Measurements from ENCODE around the gene NDC1.

The NDC1 gene

DNA sequence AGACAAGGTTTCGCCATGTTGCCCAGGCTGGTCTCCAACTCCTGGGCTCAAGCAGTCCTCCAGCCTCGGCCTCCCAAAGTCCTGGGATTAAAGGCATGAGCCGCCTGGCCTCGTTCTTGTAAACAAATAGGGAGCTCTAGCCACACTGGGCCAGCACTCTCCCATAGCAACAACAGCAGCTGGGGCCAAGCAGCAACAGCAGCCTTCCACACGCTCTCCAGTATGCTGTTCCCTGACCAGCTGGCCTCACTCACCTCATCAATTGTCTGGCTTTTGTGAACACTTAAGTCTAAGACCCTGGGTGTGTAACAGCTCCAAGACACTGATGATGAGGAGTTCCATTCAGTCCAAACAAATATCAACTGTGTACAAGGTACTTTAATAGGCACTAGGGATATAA, 82.2 kb downstream of the NDC1 start:
- POLR2A ChIA-PET = no interaction called here
- H3K4me3 ChIP-seq (ENCODE audit: low read depth, low read length) = no peak overlapping the region
- TF ChIP-seq CTCF (IDR thresholded peaks at IDR 0.05; ENCODE audit: insufficient read depth, low read length, missing control alignments) = no peak
- no peak for DNase-seq (ENCODE audit: low read depth, low spot score)
- CTCF ChIA-PET = interaction anchor here (0.6 to 9.8 kb wide), 9 partner anchors 8 to 269 kb away, joined by 3 to 191 read pairs (median 6); no protein-coding TSS in a partner anchor

DNA sequence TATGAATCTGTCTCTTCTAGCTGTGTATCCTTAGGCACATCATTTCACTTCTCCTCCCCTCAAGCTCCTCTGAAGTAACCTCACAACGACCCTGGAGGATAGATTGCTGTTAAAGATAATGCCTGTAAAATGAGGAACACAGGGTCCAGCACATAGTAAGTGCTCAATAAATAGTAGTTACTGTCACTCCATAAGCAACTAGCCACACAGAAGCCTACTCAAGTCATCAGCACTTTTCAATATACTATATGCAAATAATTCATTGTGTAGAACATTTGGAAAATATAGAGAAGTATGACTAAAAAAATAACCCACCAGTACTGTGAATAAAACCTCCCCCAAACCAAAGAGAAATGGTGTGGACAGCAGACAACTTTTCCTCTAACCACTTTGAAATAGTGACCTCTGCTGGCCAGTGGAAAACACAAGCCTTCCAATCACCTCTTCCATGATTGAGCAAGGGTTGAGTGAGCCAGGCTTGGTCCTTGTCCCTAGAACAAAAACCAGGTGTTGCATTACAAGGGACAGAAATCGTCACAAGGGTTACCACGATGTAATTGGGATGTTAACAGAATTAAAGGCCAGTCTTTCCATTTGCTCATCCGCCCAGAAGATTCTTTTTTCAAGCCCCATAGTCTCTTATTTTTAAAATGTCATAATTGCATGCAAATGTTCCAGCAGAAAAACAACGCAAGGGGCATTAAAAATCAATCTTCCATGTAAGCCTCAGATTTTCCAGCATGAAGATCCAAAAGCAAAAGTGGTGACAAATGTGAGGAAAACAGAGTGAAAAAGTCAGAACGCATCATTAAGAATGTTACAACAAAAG, 83.4 kb downstream of the NDC1 start:
- CTCF ChIA-PET = interaction anchor here (0.6 to 9.8 kb wide), 38 partner anchors 8 to 477 kb away, joined by 3 to 191 read pairs (median 4); no protein-coding TSS in a partner anchor
- no peak for DNase-seq (ENCODE audit: low read depth, low spot score)
- TF ChIP-seq CTCF (IDR thresholded peaks at IDR 0.05; ENCODE audit: insufficient read depth, low read length, missing control alignments) = peak; percentile 72
- POLR2A ChIA-PET = no interaction called here
- no peak overlapping the region for H3K4me3 ChIP-seq (ENCODE audit: low read depth, low read length)

DNA sequence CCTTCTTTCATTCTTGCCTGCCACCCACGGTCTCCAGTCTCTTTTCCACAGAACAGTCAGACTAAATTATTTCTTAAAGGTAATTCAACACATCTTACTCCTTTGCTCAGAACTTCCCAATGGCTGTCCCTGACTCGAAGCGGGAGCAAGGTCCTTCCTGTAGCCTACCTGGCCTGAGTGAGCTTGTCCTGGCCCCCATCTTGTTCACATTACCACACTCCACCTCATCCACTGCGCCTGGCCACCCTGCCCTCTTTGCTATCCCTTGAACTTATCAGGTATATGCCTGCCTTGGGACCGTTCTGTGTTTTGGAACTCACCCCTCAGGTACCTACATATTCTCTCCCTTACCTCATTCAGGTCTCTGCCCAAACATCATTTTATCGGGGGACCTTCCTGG, 85.8 kb downstream of the NDC1 start:
- no peak overlapping the region for H3K4me3 ChIP-seq (ENCODE audit: low read depth, low read length)
- DNase-seq (ENCODE audit: low read depth, low spot score) = no peak
- CTCF ChIA-PET = interaction anchor here (0.9 to 9.8 kb wide), 9 partner anchors 9 to 474 kb away, joined by 3 to 191 read pairs (median 6); no protein-coding TSS in a partner anchor
- POLR2A ChIA-PET = no interaction called here
- TF ChIP-seq CTCF (IDR thresholded peaks at IDR 0.05; ENCODE audit: insufficient read depth, low read length, missing control alignments) = no peak

DNA sequence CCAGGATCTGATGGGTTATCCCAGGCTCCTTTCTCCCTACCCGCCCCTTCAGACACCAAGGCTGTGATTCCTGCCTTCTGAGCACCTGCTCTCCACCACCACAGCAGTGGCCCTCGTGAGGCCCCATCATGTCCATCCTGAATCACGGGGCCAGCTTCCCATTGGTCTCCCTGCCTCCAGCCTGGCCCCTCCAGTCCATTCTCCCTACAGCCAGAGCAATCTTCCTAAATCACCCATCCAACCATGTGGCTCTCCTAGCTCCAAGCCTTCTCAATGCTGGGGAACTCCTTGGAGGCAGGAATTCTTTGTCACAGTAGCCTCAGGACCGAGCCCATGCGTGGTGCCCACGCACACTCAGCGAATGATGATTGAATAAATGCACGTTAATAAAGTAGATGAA, 90.3 kb downstream of the NDC1 start:
- ChIA-PET CTCF (interaction anchor here (0.9 to 1.2 kb wide), 2 partner anchors 262 to 270 kb away, joined by 3 to 5 read pairs; no protein-coding TSS in a partner anchor), POLR2A (no interaction called here)
- TF ChIP-seq CTCF (IDR thresholded peaks at IDR 0.05; ENCODE audit: insufficient read depth, low read length, missing control alignments) = no peak
- no peak overlapping the region for H3K4me3 ChIP-seq (ENCODE audit: low read depth, low read length)
- DNase-seq (ENCODE audit: low read depth, low spot score) = no peak

DNA sequence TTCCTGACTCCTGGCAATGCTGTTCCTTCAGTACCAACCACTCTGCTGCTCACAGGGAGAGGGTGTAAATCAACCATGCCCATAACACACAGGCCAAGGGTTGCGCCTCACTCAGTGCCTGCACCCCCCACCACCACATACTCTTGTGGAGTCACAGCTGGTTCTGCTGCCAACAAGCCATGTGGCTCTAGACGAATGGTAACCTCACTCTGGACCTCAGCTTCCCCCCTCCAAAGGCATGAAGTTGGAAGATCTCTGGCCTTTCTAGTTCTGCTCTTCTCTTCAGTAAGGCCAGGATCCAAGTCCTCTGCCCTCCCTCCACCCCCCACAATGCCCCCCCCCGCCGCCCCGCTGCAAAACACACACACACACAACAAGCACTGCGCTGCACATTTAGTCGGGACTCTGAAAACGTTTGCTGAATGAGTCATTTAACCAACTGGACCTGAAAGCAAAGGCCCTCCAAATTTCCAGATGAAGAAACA, 97.4 kb downstream of the NDC1 start:
- peak overlapping the region; percentile 13 for H3K4me3 ChIP-seq (ENCODE audit: low read depth, low read length)
- ChIA-PET POLR2A (no interaction called here), CTCF (interaction anchor here (0.6 to 1.8 kb wide), 6 partner anchors 9 to 255 kb away, joined by 3 to 6 read pairs (median 4); no protein-coding TSS in a partner anchor)
- no peak for TF ChIP-seq CTCF (IDR thresholded peaks at IDR 0.05; ENCODE audit: insufficient read depth, low read length, missing control alignments)
- DNase-seq (ENCODE audit: low read depth, low spot score) = peak; percentile 74

DNA sequence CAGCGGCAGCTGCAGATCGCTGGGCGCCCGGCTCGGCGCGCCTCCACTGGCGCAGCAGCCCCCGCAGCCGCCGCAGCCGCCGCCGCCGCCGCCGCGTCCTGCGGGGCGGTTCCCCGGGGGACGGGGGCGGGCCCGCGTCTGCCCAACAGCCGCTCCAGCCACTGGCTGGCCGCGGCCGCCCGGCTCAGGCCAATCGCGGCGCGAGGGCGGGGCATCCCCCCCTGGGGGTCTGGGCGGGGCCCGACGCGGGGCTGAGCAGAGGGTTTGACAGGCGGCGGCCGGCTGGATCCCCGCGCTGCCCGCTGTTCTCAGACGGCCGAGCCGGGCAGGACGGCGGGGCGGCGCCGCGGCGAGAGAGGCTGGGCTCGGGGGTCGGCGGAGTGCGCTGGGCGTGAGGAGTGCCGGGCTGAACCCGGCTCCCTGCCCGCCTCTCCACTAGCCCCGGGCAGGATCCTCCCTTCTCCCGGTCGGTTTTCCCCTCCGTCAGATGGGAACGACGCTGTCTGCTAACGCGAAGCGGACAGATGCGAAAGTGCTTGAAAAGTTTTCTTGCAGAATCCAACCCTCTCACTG, 98.9 kb downstream of the NDC1 start, which contains the start of gene GLIS1:
Gene GLIS1 (minus strand): TSS at position 56 of the 573 bp plus-strand sequence. CDS start 1,100 bp downstream, outside the sequence.
- ChIA-PET POLR2A (no interaction called here), CTCF (interaction anchor here (0.7 to 1.5 kb wide), 3 partner anchors 11 to 249 kb away, joined by 3 read pairs; no protein-coding TSS in a partner anchor)
- DNase-seq (ENCODE audit: low read depth, low spot score) = no peak
- peak within 1 kb of the TSS; percentile 82 for H3K4me3 ChIP-seq (ENCODE audit: low read depth, low read length)
- TF ChIP-seq CTCF (IDR thresholded peaks at IDR 0.05; ENCODE audit: insufficient read depth, low read length, missing control alignments) = no peak

Data from AG04449 (cell line).